HEK293T (cell line): ENCODE measurements around the gene SMIM7.
A peak's percentile ranks its signal among the peaks of the same experiment; 100 is the strongest.

Source experiments
- ARNT ChIP-seq: fragments of 450-650 bp; IDR thresholded peaks from 2 replicates; pipeline ENCODE4 v1.6.1; 2017; ENCODE audit warnings: mild to moderate bottlenecking
- BHLHE40 ChIP-seq: fragments of 450-650 bp; IDR thresholded peaks from 2 replicates; pipeline ENCODE4 v1.6.1; 2016; ENCODE audit warnings: mild to moderate bottlenecking, moderate library complexity, borderline replicate concordance
- FOXA1 ChIP-seq: fragments of 450-650 bp; IDR thresholded peaks from 2 replicates; pipeline ENCODE4 v1.6.1; 2016; ENCODE audit warnings: mild to moderate bottlenecking
- FOXM1 ChIP-seq: fragments of 450-650 bp; IDR thresholded peaks from 2 replicates; pipeline ENCODE4 v1.6.1; 2017; ENCODE audit warnings: mild to moderate bottlenecking, borderline replicate concordance
- HDGF ChIP-seq: fragments of 450-650 bp; IDR thresholded peaks from 2 replicates; pipeline ENCODE4 v1.6.1; 2017; ENCODE audit warnings: antibody characterized with exemption, borderline replicate concordance
- L3MBTL2 ChIP-seq: fragments of 450-650 bp; conservative IDR thresholded peaks from 2 replicates; pipeline ENCODE4 v1.6.1; 2016; ENCODE audit warnings: mild to moderate bottlenecking
- LEF1 ChIP-seq: fragments of 450-650 bp; IDR thresholded peaks from 2 replicates; pipeline ENCODE4 v1.6.1; 2017; ENCODE audit warnings: mild to moderate bottlenecking, borderline replicate concordance
- SP1 ChIP-seq: fragments of 450-650 bp; IDR thresholded peaks from 2 replicates; pipeline ENCODE4 v1.6.1; 2017
- SUZ12 ChIP-seq: fragments of 450-650 bp; IDR thresholded peaks from 2 replicates; pipeline ENCODE4 v1.6.1; 2016; ENCODE audit warnings: mild to moderate bottlenecking
- TARDBP ChIP-seq: fragments of 450-650 bp; IDR thresholded peaks from 2 replicates; pipeline ENCODE4 v1.6.1; 2016
- ZNF384 ChIP-seq: fragments of 450-650 bp; IDR thresholded peaks from 2 replicates; pipeline ENCODE4 v1.6.1; 2016
- TF ChIP-seq, protein P1 (sequence below): fragments of 450-650 bp; IDR thresholded peaks from 2 replicates; pipeline ENCODE4 v1.6.1; 2016

GRCh38 chr19:16609511-16610200, 50.3 kb downstream of the SMIM7 start:
- TF ChIP-seq SUZ12 (no peak), LEF1 (no peak), L3MBTL2 (no peak), FOXA1 (no peak), ZNF384 (peak; percentile 56), ARNT (no peak), SP1 (no peak), HDGF (no peak), BHLHE40 (no peak), FOXM1 (no peak), TARDBP (no peak)
- TF ChIP-seq, protein P1, sequence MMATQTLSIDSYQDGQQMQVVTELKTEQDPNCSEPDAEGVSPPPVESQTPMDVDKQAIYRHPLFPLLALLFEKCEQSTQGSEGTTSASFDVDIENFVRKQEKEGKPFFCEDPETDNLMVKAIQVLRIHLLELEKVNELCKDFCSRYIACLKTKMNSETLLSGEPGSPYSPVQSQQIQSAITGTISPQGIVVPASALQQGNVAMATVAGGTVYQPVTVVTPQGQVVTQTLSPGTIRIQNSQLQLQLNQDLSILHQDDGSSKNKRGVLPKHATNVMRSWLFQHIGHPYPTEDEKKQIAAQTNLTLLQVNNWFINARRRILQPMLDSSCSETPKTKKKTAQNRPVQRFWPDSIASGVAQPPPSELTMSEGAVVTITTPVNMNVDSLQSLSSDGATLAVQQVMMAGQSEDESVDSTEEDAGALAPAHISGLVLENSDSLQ = no peak
